Measurements from ENCODE around the gene SLC35B2.
A peak's percentile ranks its signal among the peaks of the same experiment; 100 is the strongest.

The SLC35B2 gene, protein sequence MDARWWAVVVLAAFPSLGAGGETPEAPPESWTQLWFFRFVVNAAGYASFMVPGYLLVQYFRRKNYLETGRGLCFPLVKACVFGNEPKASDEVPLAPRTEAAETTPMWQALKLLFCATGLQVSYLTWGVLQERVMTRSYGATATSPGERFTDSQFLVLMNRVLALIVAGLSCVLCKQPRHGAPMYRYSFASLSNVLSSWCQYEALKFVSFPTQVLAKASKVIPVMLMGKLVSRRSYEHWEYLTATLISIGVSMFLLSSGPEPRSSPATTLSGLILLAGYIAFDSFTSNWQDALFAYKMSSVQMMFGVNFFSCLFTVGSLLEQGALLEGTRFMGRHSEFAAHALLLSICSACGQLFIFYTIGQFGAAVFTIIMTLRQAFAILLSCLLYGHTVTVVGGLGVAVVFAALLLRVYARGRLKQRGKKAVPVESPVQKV

DNA sequence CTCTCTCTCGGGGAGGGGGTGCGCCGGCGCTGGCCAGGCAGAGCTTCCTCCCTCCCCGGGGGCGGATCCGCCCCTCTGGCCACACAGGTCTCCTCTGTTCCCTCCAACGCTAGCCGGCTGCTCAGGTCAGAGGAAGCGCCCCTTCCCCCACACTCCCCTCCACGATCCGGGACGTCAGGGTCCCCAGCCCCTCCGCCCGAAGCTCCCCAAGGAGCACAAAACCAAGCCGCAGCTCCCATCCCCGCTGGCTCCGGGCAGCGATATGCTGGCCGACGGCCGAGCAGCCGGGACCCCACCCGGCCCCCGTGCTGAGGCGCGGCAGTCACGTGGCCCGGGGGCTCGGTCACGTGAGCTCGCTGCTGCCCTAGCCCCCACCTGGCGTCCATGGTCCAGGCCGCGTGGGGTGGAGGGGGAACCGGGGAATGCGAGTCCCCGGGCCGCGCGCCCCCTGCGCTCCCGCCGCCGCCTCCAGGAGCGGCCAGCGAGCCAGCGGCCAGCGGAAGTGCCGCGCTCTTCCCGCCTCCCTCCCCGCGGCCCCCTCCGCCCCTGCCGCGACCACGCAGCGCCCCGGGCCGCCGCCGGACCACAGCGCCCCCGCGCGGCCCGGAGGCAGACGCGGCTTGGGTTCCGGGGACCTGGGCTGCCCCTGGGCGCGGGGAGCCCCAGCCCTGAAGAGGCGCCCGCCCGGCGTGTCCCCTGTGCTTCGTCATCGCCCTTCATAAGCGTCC lies at the start of gene SLC35B2:
SLC35B2 (minus strand) TSS at position 504 of the 728 bp plus-strand sequence; CDS start at position 386, 118 bp downstream.
- peak; percentile 94 for DNase-seq (ENCODE audit: low spot score)

DNA sequence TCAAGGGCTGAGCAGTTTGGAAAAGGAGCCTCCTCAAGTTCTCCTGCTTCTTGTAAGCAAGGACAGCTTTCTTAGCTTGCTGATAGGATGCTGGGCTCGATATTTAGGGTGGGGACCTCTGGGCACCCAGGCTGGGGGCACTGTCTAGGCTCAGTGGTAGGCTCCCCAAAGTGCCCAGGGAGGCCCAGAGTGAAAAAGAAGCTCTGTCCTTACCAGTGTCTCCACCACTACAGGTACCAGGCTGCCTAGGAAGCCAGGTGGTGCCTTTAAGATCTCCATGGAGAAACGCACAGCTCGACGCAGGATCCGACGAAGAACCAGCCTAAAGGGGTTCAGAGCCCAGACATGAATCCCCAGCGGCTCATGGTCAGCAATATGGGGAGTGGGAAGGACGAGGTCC lies 49.4 kb upstream of the SLC35B2 start:
- DNase-seq (ENCODE audit: low spot score) = no peak

DNA sequence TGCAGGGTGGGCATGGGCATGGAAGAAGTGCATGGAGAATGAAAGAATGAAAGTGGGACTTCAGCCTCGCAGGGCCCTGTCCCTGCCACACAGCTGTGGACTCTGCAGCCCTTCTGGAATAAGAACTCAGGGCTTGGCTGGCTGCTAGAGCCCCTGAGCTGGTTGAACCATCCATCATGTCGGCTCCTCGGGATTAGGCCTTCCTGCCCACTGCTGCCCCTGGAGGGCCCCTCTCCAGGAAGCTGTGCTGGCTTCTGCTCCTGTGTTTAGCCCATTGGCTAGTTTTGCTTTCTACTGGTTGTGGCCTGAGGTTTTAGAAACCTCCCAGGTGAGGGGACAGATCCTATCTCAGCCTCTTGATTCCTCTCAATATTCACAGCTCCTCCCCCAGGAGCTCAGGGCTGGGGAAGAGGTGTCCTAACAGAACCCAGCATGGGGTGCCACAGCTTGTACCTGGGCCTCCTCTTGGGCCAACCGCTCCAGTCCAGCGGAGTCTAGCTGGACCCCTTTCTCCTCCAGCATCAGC lies 47.9 kb upstream of the SLC35B2 start:
- no peak for DNase-seq (ENCODE audit: low spot score)

DNA sequence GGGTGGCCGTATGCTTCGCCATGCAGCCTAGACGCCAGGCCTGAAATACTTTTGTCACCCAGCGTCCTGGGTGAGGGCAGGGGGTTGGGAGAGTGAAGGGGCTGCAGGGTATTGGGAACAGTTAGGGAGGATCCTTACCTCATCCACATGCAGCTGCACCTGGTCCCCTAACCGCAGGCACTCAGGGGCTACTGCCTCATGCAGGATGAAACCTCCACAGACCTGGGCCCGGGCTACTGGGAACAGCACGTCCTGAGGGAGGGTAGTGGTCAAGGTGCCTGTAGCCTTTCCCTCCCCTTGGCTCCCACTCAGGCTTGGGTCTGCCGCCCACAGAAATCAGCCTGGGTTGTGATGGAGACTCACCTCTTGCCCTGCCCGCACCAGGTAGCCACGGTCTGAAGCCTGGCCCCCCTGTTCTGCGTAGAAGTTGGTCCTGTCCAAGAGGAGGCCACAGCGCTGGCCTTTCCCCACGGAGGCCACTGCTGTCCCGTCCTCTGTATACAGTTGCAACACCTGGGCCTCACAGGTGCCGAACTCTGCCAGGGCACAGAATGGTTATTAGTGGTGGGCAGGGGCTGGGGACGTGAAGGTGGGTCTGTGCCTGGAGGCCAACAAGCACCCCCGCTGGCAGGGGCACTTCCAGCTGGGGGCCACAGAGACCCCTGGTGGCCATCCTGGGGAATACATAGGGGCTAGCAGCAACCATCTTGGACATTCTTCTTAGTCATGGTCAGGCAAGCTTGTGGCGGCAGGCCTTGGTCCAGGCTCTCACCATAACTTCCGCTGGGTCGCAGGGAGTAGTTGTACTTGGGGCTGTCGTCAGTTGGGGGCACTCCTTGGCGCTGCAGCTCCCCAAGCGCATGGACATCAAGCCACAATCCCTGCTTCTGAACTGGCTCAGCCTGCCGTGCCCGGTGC lies 47.2 kb upstream of the SLC35B2 start:
- peak; percentile 66 for DNase-seq (ENCODE audit: low spot score)

DNA sequence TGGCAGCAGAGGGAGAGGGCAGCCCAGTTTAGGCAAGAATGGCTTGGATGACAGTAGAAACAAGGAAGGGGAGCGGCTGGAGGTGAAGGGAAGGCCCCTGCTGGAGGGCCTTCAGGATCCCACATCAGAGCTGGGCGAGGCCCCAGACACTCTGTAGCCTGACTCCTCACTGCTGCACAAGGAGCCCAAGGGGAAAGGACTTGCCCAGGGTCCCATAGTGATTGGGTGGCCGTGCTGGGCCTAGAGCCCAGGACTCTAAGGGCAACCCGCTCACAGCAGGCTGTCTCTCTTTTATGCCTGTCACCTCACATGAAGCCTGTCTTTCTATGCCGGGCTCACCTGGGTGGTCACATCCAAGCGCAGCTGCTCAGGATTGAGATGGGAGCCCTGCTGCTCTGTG lies 46.5 kb upstream of the SLC35B2 start:
- DNase-seq (ENCODE audit: low spot score) = no peak

DNA sequence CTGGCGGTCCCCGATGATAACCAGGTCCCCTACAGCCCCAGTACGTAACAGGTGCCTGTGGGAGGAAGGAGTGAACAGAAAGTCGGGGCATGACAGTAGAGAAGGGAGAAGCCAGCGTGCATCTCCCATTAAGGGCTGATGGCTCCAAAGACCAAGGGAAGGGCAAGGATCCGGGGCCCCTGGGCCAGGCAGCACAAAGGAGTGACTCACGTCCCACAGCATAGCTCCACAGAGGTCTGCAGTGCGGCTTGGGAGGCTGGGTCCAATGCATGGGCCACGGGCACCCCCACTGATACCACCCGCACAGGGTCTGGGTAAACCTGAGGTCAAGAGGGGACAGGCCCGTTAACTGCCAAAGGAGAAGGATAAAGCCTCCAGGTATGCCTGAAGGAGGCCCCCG lies 45.5 kb upstream of the SLC35B2 start:
- no peak for DNase-seq (ENCODE audit: low spot score)

DNA sequence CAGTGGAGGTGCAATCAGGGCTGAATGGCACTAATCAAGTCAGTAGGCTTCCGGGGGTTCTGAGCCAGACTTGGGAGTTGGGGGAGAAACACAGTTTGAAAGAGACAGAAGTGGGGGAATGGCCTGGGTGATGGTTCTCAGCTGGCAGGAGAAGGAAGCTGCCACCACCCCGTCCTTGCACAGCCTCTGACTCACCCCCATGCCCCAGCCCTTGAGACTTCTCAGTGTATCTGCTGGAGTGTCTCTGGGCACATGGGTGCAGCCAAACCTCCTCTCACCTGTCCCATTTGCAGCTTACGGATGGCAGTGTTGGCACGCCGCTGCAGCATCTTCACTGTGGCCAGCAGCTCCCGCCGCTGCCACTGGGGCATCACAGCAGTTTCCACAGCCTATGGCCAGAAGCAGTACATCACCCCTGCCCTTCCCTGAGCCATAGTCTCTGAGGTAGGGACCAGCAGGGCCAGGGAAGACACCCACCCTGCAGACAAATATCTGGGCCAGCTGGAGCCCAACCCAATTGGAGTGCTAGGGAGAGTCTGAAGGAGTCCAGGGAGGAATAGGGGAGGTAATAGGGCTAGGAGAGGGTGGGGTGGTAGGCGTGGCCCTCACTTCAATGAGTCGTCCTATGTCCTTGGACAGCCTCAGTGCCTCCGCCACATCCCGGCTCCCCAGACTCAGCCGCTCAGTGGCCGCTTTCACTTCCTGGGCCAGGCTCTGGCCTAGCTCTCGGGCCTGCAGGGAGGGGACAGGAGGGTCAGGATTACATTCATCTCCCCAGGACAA lies 44.6 kb upstream of the SLC35B2 start:
- DNase-seq (ENCODE audit: low spot score) = no peak

DNA sequence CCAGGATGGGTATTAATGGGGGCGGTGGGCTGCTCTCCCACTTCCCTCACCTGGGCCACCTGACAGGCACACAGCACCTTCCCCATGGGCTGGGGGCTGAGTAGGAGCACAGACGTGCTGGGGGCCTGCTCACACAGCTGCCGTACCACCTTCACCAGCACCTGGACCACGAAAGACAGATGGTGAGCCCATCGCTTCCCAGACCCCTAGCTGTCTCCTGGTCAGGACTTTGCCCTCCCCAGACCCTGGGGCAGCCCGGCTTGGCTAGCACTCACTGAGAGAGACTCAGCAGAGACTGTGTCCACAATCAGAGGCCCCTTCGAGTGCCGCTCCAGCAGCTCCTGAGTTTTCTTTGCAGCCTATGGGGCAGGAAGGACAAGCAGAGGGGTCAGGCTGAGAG lies 43.8 kb upstream of the SLC35B2 start:
- DNase-seq (ENCODE audit: low spot score) = no peak

DNA sequence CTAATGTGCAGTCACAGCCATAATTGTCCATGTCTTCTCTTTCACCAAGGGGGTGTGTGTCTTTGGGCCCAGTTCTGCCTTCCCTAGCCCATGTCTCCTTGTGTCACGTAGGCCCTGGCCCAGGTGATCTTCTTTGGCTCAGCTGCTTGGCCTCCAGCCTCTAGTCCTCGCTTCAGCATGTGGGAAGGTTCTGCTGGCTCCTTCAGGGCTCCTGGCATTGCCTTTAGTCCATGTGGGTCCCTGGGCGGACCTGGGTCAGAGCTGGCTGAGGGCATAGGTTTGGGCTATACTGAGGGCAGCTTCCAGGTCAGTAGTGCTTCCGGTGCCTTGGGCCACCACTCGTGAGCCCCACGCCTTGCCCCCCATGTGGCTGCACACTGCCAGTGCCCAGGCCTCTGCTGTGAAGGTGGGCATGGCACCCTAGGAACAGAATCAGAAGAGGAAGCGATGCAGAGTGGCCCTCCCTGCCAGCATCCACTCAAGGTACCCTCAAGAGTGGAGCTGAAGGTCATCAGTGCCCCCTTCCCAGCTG lies 43.0 kb upstream of the SLC35B2 start:
- no peak for DNase-seq (ENCODE audit: low spot score)

DNA sequence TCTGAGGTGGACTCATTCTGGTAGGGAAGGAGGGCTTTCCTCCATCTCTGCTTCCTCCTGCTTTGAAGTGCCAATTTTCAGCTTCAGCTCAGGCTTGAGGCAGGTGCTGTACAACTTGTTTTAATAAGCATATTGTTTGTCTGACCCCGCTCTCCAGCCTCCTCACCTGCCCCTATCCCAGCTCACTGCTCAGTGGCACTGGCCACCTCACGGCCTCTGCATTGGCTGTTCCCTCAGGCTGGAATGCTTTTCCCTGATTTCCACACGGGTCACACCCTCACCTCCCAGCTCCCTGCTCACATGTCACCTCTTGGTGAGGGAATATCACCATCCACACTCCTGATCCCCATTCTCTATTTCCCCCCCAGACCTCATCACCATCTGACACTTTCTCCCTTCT lies 41.5 kb upstream of the SLC35B2 start:
- DNase-seq (ENCODE audit: low spot score) = no peak

DNA sequence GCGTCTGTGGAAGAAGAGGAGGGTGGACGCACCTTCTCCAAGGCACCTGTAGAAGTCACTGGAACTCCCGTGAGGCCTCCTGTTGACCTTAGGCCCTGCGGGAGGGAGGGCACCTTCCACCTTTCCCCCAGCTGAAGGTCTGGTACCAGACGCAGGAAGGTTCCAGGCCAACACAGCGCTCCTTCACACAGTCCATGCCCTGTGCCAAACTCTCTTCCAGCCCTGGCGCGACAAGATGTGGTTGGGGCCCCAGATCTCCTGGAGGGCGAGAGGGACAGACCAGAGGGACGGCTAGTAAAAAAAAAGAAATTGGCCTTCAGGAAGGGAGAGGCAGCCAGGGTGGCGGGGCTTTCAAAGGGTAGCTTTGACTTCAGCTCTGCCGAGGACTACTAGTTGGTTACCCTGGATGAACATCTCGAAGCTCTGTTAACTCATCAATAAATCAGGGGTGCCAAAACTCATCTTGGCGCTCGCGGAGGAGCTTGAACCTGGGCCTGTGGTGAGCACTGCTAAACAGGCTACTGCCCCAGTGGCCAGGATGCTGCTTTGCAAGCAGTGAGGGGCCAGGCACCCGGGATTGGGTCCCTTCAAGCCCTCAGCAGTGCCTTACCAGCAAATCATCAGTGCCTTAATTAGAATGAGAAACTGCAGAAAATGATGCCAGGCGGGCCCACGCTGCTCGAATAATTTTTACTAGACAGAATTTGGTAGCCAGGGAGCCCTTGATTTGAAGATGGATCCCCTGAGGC lies 40.9 kb upstream of the SLC35B2 start:
- DNase-seq (ENCODE audit: low spot score) = no peak

DNA sequence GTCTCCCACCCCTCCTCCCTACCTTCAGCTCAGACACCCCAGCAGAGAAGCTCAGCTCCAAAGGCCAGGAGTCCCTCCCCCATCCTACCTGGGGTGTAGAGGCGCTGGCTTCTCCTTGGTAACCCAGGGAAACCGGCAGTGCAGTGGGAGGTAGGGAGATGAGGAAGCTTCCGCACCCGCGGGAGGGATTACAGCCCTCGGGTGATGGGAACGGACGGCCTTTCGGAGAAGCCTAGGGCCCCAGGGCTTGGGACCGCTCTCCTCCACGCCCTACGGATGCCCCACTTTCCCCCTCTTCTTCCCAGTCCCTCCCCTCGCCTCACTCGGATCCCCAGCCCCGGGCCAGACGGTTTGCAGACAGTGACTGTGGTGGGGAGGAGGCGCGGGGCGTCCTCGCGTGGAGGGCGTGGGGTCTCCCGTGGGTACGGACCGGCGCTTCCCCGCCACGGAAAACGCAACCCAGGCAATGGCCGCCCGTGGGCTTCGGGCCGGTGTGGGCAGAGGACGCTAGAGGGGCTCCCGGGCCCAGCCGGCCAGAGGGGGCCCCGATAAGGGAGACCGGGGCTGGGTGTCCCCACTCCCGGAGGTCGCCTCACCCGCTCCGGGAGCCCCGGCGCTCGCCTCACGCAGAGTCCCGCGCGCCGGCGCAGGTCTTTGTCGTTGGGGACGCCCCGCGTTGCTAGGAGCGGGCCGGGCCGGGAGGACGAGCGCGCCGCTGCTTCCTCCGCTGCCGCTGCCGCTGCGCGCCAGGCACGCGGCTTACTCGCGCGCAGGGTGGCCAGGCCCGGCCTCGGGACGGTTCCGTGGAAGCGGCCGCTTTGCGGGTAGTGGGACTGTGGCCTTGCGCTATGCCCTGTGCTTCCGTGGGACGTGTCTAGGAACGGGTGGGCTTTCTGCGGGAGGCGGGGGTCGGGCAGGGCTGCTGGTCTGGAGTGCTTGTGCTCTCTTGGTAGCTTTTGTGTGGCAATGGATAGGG lies 40.0 kb upstream of the SLC35B2 start:
- DNase-seq (ENCODE audit: low spot score) = peak; percentile 80

DNA sequence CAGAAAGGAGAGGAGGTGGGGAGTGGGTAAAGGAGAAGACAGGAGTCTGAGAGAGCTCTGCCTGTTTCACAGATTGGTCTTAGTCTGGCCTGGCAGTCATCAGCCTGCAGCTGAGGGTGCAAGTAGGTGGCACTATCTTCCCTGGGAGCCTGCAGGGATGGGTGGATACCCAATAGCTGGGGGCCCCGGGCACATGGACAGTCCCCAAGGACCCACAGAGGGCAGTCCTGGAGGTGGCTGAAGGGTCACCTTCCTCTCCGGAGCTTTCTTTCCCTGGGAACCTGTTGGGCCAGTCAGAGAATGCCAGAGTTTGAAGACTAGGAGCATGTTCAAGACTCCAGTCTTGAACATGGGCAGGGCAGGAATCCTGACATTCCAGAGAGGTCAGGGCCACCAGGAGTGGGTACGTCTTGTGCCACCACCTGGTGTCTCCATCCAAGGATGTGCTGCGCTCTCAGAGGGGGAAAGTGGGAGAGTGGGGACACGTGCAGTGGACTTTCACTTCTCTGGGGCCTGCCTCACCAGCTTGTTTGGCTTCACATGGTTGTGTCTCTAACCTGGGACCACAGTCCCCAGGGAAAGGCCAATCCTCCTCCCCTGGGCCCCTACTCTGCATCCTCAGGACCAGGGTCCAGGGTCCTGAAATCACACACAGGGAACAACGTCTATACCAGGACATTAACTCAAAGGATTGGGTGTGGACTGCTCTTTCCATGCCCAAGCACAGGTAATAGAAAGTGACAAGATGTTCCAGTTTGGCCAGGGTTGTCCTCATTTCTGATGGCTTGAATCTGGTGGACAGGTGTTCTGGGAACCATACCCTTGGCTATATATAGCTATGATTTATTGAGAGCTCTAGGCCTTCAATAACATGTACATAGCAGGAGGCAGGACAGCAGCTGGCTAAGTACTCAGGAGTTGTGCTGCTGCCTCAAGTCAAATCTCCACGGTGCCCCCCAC lies 37.8 kb upstream of the SLC35B2 start:
- DNase-seq (ENCODE audit: low spot score) = no peak

DNA sequence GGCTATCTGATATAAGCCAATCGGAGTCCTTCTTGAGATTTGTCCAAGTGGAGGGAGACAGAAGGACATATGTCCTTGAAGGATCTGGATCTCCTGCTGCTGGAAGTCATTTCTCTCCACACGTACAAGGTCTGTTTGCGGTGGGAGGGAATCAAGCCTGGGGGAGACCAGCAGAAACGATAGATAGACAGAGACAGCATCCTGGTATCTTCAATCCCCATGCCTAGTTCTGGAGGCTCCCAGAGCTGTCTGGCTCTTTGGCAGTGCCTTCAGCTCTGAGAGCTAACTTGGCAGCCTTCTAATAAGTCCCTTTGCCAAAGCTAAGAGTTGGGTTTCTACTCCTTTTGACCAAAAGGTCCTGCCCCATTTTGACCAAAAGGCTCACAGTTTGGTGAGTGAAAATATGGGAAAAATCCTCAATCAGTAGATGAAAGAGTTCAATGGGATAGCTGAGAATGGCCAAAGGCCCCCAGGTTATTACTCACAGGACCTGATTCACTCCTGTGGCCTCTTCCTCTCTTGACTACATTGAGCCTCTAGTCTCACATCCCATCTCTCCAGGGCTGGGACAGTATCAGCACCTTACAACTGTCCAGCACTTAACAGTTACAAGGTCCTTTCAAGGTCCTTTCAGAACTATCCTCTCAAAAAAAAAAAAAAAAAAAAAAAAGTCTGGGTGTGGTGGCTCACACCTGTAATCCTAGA lies 35.5 kb upstream of the SLC35B2 start:
- no peak for DNase-seq (ENCODE audit: low spot score)

DNA sequence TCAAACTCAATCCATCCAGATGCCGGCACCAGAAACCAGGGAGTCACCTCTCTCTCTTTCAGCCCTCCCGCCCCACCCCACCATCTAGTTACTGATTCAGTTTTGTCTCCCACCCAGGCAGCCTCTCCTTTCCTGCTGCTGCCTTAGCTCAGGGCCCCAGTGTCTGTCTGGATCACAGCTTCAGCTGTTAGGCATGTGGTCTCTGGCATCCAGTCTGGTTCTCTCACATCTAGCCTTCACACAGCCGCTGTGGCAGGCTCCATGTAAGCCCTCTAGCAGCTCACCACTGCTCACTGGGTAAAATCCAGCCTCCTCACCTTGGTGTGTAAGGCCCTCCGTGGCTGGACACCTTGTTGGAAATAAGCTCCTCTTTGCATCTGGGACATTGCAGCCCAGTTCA lies 34.5 kb upstream of the SLC35B2 start:
- DNase-seq (ENCODE audit: low spot score) = no peak

DNA sequence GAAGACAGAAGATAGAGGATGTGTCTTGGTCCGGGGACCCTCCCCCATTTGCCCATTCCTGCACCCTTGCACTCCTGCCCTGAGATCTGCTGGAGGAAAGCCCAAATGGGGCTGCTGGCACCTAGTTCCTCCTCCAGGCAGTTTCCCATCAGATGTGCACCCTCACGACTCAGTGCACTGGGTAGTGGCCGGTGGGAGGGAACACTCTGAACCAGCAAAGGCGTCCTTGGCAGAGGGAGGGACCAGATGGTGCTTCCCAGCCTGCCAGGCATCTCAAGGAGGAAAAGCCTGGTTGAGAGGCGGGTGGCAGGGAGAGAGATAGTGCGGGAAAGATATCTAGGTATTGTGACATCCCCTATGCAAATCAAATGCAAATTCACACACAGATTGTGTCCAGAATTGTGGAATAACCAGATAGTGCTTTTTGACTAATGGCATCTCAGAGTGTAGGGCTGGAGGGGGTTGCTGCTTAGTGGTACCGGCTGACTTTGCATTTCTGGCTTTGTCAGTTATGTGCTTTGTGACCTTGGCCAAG lies 32.5 kb upstream of the SLC35B2 start:
- no peak for DNase-seq (ENCODE audit: low spot score)

DNA sequence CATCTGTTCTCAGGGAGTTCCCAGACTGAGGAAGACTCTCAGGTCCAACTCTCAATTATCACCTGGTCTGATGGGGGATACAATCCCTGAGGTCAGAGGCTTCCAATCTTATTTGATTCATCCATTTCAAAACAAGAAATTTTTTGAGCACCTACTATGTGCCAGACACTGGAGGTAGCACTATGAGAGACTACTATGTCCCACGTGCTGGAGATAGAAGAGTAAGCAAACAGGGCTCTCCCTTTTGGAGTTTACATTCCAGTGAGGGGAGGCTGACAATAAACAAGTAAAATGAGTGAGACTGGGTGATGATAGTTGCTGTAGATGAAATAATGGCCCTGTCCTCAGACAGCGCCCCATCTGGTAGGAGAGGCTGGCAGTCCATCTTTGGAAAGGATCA lies 29.4 kb upstream of the SLC35B2 start:
- no peak for DNase-seq (ENCODE audit: low spot score)
